SK-MEL-5 (cell line): Measurements from ENCODE around the gene DDOST. TPM values are rescaled to one million over a fixed set of nuclear protein-coding genes. Genes with fewer than 3 reads are reported as not detected.
A peak's percentile ranks its signal among the peaks of the same experiment; 100 is the strongest.

Experiments
- DNase-seq: peaks from one replicate; pipeline ENCODE4 v3.0.0-alpha.2; 2016; ENCODE audit warnings: low read depth, low spot score
- in situ Hi-C: cut with HindIII; loops from 2 replicates; pipeline ENCODE4 v1.10.0; 2016; ENCODE audit warnings: low sequenced_read_pairs, high pct_unique_total_duplicates, low pct_unique_long_range_greater_than_20kb
- total RNA-seq: library from RNA; depleted of rRNA; stranded (reverse); fragments of >200 nt; shearing (Covaris generic); gene quantifications from 2 replicates; pipeline ENCODE4 v1.2.3, GENCODE V29; 2014

DDOST gene
- total RNA-seq, 1 experiment from 2014 or later: 482 TPM

GRCh38 chr1:20668581-20668980 is 7.4 kb upstream of the DDOST start:
- in situ Hi-C loops: no loop called here
- DNase-seq: no peak

- DNase-seq: peak; percentile 22
- in situ Hi-C loops: no loop called here
These were observed 5.6 kb upstream of the DDOST start for GRCh38 chr1:20666804-20667203.

GRCh38 chr1:20666146-20666545 is 5.0 kb upstream of the DDOST start:
- no peak for DNase-seq
- in situ Hi-C loops: no loop called here

GRCh38 chr1:20665726-20666125 is 4.6 kb upstream of the DDOST start:
- no peak for DNase-seq
- in situ Hi-C loops: no loop called here

GRCh38 chr1:20663969-20664715 is 3.0 kb upstream of the DDOST start:
- DNase-seq: no peak

GRCh38 chr1:20663365-20663764 is 2.2 kb upstream of the DDOST start:
- in situ Hi-C loops: no loop called here

More at GRCh38 chr1:20663969-20664715, 3.0 kb upstream of the DDOST start:
- in situ Hi-C loops: no loop called here

GRCh38 chr1:20662110-20662475 is 924 bp upstream of the DDOST start:
- in situ Hi-C loops: no loop called here
- DNase-seq: no peak

More at GRCh38 chr1:20663365-20663764, 2.2 kb upstream of the DDOST start:
- no peak for DNase-seq

- in situ Hi-C loops: no loop called here
- DNase-seq: no peak
These were observed 342 bp downstream of the DDOST start for GRCh38 chr1:20660847-20661206.

- in situ Hi-C loops: no loop called here
- DNase-seq: no peak
These were observed 806 bp downstream of the DDOST start for GRCh38 chr1:20660363-20660762.

- in situ Hi-C loops: no loop called here
- no peak for DNase-seq
These were observed 2.8 kb downstream of the DDOST start for GRCh38 chr1:20658166-20658915.

GRCh38 chr1:20657024-20657423 is 4.1 kb downstream of the DDOST start:
- DNase-seq: no peak
- in situ Hi-C loops: no loop called here

GRCh38 chr1:20654104-20654690 is 7.0 kb downstream of the DDOST start:
- DNase-seq: no peak
- in situ Hi-C loops: no loop called here

- in situ Hi-C loops: no loop called here
- DNase-seq: no peak
These were observed 8.9 kb downstream of the DDOST start for GRCh38 chr1:20652300-20652699.

GRCh38 chr1:20648946-20649345 is 12.2 kb downstream of the DDOST start:
- no peak for DNase-seq
- in situ Hi-C loops: no loop called here

GRCh38 chr1:20648438-20648837 is 12.7 kb downstream of the DDOST start:
- in situ Hi-C loops: no loop called here
- no peak for DNase-seq

- no peak for DNase-seq
- in situ Hi-C loops: no loop called here
These were observed 15.8 kb downstream of the DDOST start for GRCh38 chr1:20645414-20645813.

- in situ Hi-C loops: no loop called here
- DNase-seq: no peak
These were observed 16.8 kb downstream of the DDOST start for GRCh38 chr1:20644416-20644815.

GRCh38 chr1:20643080-20643479 is 18.1 kb downstream of the DDOST start:
- in situ Hi-C loops: no loop called here
- no peak for DNase-seq

GRCh38 chr1:20641975-20642374 is 19.2 kb downstream of the DDOST start:
- in situ Hi-C loops: no loop called here
- no peak for DNase-seq
